Measurements from ENCODE around the gene PPP2R5E.
A peak's percentile ranks its signal among the peaks of the same experiment; 100 is the strongest.
"Not testable (repeated sequence)": the region's sequence is repeated elsewhere in the genome, so short reads cannot be mapped to it uniquely, and the experiment has no call there.

PPP2R5E gene

GRCh38 chr14:63388766-63389431 lies 154.3 kb downstream of the PPP2R5E start:
- no peak overlapping the region for H3K4me3 ChIP-seq (ENCODE audit: low read depth, low read length)
- peak; percentile 89 for TF ChIP-seq CTCF (IDR thresholded peaks at IDR 0.05; ENCODE audit: low read depth, low read length)

DNA sequence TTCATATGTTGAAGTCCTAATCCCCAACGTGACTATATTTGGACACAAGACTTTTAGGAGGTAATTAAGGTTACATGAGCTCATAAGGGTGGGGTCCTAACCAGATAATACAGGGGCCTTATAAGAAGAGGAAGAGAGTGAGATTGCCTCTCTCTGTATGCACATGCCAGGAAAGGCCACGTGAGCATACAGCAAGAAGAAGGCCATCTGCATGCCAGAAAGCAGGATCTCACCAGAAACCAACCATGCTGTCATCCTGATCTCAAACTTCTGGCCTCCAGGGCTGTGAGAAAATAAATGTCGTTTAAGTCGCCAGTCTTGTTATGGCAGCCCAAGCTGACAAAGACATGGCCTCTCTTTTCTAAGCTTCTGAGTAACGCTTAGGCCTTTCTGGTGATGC lies 155.5 kb downstream of the PPP2R5E start:
- no peak for TF ChIP-seq CTCF (IDR thresholded peaks at IDR 0.05; ENCODE audit: low read depth, low read length)
- no peak overlapping the region for H3K4me3 ChIP-seq (ENCODE audit: low read depth, low read length)

DNA sequence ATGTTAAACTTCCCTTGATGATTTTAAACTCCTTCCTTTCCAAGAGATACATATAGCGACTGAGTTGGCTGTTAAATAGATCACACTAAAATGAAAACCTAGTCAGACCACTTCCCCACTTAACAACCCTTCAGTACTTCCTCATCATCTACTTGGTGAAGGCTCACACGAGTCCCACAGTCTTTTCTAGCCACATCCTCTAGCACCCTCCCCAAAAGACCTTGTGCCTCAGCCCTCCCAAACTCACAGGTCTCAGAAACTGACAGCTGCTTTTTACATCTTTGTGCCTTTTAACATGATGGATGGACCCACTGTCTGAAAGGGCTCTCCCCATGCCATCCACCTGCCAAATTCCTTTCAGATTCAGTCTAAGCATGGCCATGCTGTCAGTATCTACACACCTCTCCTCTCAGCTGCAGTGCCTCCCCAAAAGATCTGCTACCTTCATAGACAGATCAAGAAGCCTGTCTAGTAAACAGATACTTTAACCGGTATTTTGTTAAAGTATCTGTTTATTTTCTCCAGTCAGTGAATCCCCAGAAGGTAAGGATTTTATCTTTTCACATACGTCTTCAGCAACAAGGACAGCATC lies 159.3 kb downstream of the PPP2R5E start:
- no peak for TF ChIP-seq CTCF (IDR thresholded peaks at IDR 0.05; ENCODE audit: low read depth, low read length)
- H3K4me3 ChIP-seq (ENCODE audit: low read depth, low read length): no peak overlapping the region

- TF ChIP-seq CTCF (IDR thresholded peaks at IDR 0.05; ENCODE audit: low read depth, low read length): no peak
Measured at GRCh38 chr14:63378444-63378843, 164.7 kb downstream of the PPP2R5E start.

GRCh38 chr14:63375769-63376168 lies 167.4 kb downstream of the PPP2R5E start:
- no peak for TF ChIP-seq CTCF (IDR thresholded peaks at IDR 0.05; ENCODE audit: low read depth, low read length)

More at GRCh38 chr14:63378444-63378843, 164.7 kb downstream of the PPP2R5E start:
- H3K4me3 ChIP-seq (ENCODE audit: low read depth, low read length): no peak overlapping the region

DNA sequence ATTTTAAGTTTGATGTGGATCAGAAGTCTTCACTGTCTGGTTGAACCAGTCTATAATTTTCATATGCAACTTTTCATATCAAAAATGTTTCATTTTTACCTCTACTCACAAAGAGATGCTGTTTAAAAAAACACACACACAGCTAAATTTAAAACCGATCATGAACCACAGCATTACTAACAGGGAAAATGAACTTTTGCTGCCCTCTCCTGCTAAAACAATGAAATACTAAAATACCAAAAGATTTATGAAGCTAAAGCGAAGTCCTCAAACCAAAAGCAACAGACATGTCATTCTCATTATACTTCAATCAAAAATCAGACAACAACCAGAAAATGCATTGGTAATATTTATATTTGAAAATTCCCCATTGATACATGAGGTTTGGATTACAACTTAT lies 171.6 kb downstream of the PPP2R5E start:
- not testable (repeated sequence) for H3K4me3 ChIP-seq (ENCODE audit: low read depth, low read length)

More at GRCh38 chr14:63375769-63376168, 167.4 kb downstream of the PPP2R5E start:
- no peak overlapping the region for H3K4me3 ChIP-seq (ENCODE audit: low read depth, low read length)

DNA sequence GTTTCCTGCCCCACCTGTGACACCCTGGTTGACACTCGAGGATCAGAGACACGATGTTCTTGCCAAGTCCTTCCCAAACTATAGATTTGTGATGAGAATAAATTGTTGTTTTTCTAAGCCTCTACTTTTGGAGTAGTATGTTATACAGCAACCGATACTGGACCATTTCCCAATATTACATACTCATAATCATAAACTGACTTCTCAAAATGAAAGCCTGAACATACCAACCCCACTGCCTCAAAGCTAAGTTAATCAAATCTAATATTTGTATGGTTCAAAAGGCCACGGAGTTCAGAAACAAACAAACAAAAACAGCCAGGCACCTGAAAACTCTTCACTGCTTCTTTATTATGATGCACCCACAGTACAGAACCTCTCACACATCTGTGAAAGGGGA lies 172.1 kb downstream of the PPP2R5E start:
- H3K4me3 ChIP-seq (ENCODE audit: low read depth, low read length): no peak overlapping the region
- no peak for TF ChIP-seq CTCF (IDR thresholded peaks at IDR 0.05; ENCODE audit: low read depth, low read length)
